H1 (cell line): ENCODE data around the gene IREB2. TPM values are rescaled to one million over a fixed set of nuclear protein-coding genes. Genes with fewer than 3 reads are reported as not detected.

Experiments
- CTCF ChIA-PET: fragments of 300-600 bp; sonication (Branson Sonifier 250); formaldehyde crosslinking; loops from one replicate; lab custom pipeline; 2021; ENCODE audit not compliant: partially characterized antibody; lab: Charles Lee
- POLR2A ChIA-PET: fragments of 300-600 bp; sonication (Branson Sonifier 250); formaldehyde crosslinking; loops from one replicate; lab custom pipeline; 2021; ENCODE audit warnings: inconsistent platforms; ENCODE audit not compliant: partially characterized antibody; lab: Charles Lee
- DNase-seq, 2 experiments: peaks; one replicate each; pipeline versions ENCODE4 v3.0.0 to v3.0.0-alpha.2; 2010 to 2022; ENCODE audit warnings: low spot score in 2 of 2, low read depth in 1 of 2, mixed read lengths in 1 of 2
- FAIRE-seq: peaks from 2 replicates; lab custom pipeline; 2011; peaks lifted over from hg19 to GRCh38; lab: Jason Lieb, UNC
- H2AFZ ChIP-seq: 2 replicates; pipeline ENCODE4 v1.8.1; 2012; ENCODE audit warnings: low read length, inconsistent platforms
- H2AK5ac ChIP-seq: 2 replicates; pipeline ENCODE4 v1.6.1; 2013; ENCODE audit warnings: low read depth, low read length
- H2BK120ac ChIP-seq: replicated peaks from 2 replicates; pipeline ENCODE3; 2013; ENCODE audit warnings: low read depth, low read length, inconsistent platforms
- H2BK12ac ChIP-seq: 2 replicates; pipeline ENCODE4 v1.6.1; 2013; ENCODE audit warnings: low read depth, low read length
- H2BK15ac ChIP-seq: 2 replicates; pipeline ENCODE4 v1.6.1; 2013; ENCODE audit warnings: low read length
- H2BK20ac ChIP-seq: 2 replicates; pipeline ENCODE4 v1.6.1; 2013; ENCODE audit warnings: low read length
- H2BK5ac ChIP-seq: 2 replicates; pipeline ENCODE4 v1.6.1; 2013; ENCODE audit warnings: low read depth, low read length
- H3K14ac ChIP-seq: 2 replicates; pipeline ENCODE4 v1.6.1; 2013; ENCODE audit warnings: inconsistent platforms; ENCODE audit not compliant: insufficient read length
- H3K18ac ChIP-seq: 2 replicates; pipeline ENCODE4 v1.6.1; 2013; ENCODE audit warnings: low read length; ENCODE audit errors: extremely low read depth
- H3K23ac ChIP-seq: 2 replicates; pipeline ENCODE4 v1.6.1; 2013; ENCODE audit warnings: inconsistent platforms; ENCODE audit not compliant: insufficient read length
- H3K23me2 ChIP-seq: 2 replicates; pipeline ENCODE4 v1.6.1; 2013; ENCODE audit warnings: low read depth, low read length
- H3K27ac ChIP-seq: 2 replicates; pipeline ENCODE4 v1.6.1; 2011; ENCODE audit warnings: low read depth, low read length, inconsistent platforms
- H3K27me3 ChIP-seq, 4 experiments: replicated peaks in 1 of 4; 1 replicate in 1 of 4; 2 replicates in 3 of 4; pipeline versions ENCODE4 v1.6.1 to v1.8.1; 2011 to 2013; ENCODE audit warnings: low read length in 3 of 4, mild to moderate bottlenecking in 3 of 4, inconsistent platforms in 2 of 4, mixed read lengths in 2 of 4, moderate library complexity in 1 of 4; ENCODE audit not compliant: control insufficient read depth in 3 of 4, insufficient read depth in 3 of 4; ENCODE audit errors: extremely low read depth in 1 of 4
- H3K36me3 ChIP-seq, 4 experiments: 2 replicates each; pipeline versions ENCODE4 v1.6.1 to v1.8.1; 2011 to 2013; ENCODE audit warnings: mild to moderate bottlenecking in 4 of 4, low read length in 3 of 4, moderate library complexity in 2 of 4, control low read depth in 1 of 4, inconsistent platforms in 1 of 4; ENCODE audit not compliant: insufficient read depth in 4 of 4, control insufficient read depth in 2 of 4
- H3K4ac ChIP-seq: replicated peaks from 2 replicates; pipeline ENCODE3; 2013; ENCODE audit warnings: low read length, low read depth, mixed read lengths, inconsistent platforms; ENCODE audit not compliant: insufficient read length
- H3K4me1 ChIP-seq, 4 experiments: replicated peaks in 1 of 4; 1 replicate in 1 of 4; 2 replicates in 3 of 4; pipeline versions ENCODE4 v1.6.1 to v1.8.1; 2011 to 2013; ENCODE audit warnings: low read length in 3 of 4, inconsistent platforms in 2 of 4, mixed read lengths in 1 of 4; ENCODE audit not compliant: insufficient read depth in 4 of 4, control insufficient read depth in 3 of 4
- H3K4me2 ChIP-seq, 2 experiments: 2 replicates each; pipeline versions ENCODE4 v1.6.1 to v1.8.1; 2011 to 2013; ENCODE audit warnings: low read depth in 2 of 2, low read length in 2 of 2, control low read depth in 1 of 2, inconsistent platforms in 1 of 2, mild to moderate bottlenecking in 1 of 2; ENCODE audit not compliant: insufficient read depth in 1 of 2
- H3K4me3 ChIP-seq, 4 experiments: fragments of 200-600, 300-600 bp in 1 of 4; sonication (generic), shearing (Covaris generic), sonication (Bioruptor Twin) in 1 of 4; 2 replicates each; pipeline versions ENCODE4 v1.5.1 to v1.8.1; 2011 to 2016; ENCODE audit warnings: low read length in 4 of 4, low read depth in 3 of 4, control low read depth in 2 of 4, inconsistent platforms in 2 of 4, mild to moderate bottlenecking in 2 of 4, mixed read lengths in 1 of 4, moderate library complexity in 1 of 4; ENCODE audit not compliant: insufficient read depth in 2 of 4; ENCODE audit errors: extremely low read depth in 1 of 4
- H3K56ac ChIP-seq: replicated peaks from 2 replicates; pipeline ENCODE3; 2013; ENCODE audit warnings: low read depth, mild to moderate bottlenecking, mixed read lengths, low read length, inconsistent platforms; ENCODE audit not compliant: insufficient read length
- H3K79me1 ChIP-seq: 2 replicates; pipeline ENCODE4 v1.6.1; 2013; ENCODE audit warnings: low read depth, low read length, control low read depth
- H3K79me2 ChIP-seq, 2 experiments: 2 replicates each; pipeline versions ENCODE4 v1.6.1 to v1.8.1; 2012 to 2013; ENCODE audit warnings: low read length in 2 of 2, mild to moderate bottlenecking in 2 of 2, inconsistent platforms in 1 of 2; ENCODE audit not compliant: insufficient read depth in 2 of 2, control insufficient read depth in 1 of 2
- H3K9ac ChIP-seq, 4 experiments: replicated peaks in 1 of 4; 1 replicate in 1 of 4; 2 replicates in 3 of 4; pipeline versions ENCODE4 v1.6.1 to v1.8.1; 2011 to 2013; ENCODE audit warnings: low read depth in 3 of 4, low read length in 3 of 4, control low read depth in 2 of 4, mild to moderate bottlenecking in 2 of 4, moderate library complexity in 2 of 4, inconsistent platforms in 1 of 4; ENCODE audit errors: extremely low read depth in 1 of 4
- H3K9me3 ChIP-seq, 2 experiments: 2 replicates each; pipeline versions ENCODE4 v1.6.1 to v1.8.1; 2012 to 2013; ENCODE audit warnings: mild to moderate bottlenecking in 2 of 2, moderate library complexity in 2 of 2, control low read depth in 1 of 2, inconsistent platforms in 1 of 2, low read depth in 1 of 2, low read length in 1 of 2, mixed read lengths in 1 of 2; ENCODE audit not compliant: insufficient read depth in 2 of 2
- H4K20me1 ChIP-seq, 2 experiments: replicated peaks in 1 of 2; 2 replicates each; pipeline versions ENCODE3 to v1.8.1; 2011 to 2013; ENCODE audit warnings: inconsistent platforms in 2 of 2, low read length in 2 of 2, mild to moderate bottlenecking in 1 of 2; ENCODE audit not compliant: insufficient read depth in 2 of 2, control insufficient read depth in 1 of 2
- H4K5ac ChIP-seq: 2 replicates; pipeline ENCODE4 v1.6.1; 2013; ENCODE audit warnings: low read length, low read depth, mixed read lengths, inconsistent platforms; ENCODE audit not compliant: insufficient read length
- H4K8ac ChIP-seq: 2 replicates; pipeline ENCODE4 v1.8.0; 2013; ENCODE audit warnings: mild to moderate bottlenecking, moderate library complexity, low read length, inconsistent platforms; ENCODE audit not compliant: insufficient read depth; ENCODE audit errors: extremely low read depth
- H4K91ac ChIP-seq: replicated peaks from 2 replicates; pipeline ENCODE3; 2013; ENCODE audit warnings: low read length, mixed read lengths, inconsistent platforms; ENCODE audit not compliant: insufficient read length
- CTBP2 ChIP-seq: IDR thresholded peaks from 2 replicates; pipeline ENCODE4 v1.7.0; 2011; ENCODE audit warnings: borderline replicate concordance, mild to moderate bottlenecking, moderate library complexity, mixed read lengths, low read length; ENCODE audit not compliant: insufficient read depth, insufficient read length
- CTCF ChIP-seq, 3 experiments: IDR thresholded peaks; 1 replicate in 2 of 3; 2 replicates in 1 of 3; pipeline versions ENCODE4 v1.5.1 to v1.6.1; 2011; ENCODE audit warnings: low read length in 3 of 3, mild to moderate bottlenecking in 3 of 3, inconsistent platforms in 2 of 3, low read depth in 1 of 3, moderate library complexity in 1 of 3; ENCODE audit not compliant: insufficient read depth in 1 of 3; ENCODE audit errors: control extremely low read depth in 1 of 3
- GTF2F1 ChIP-seq: IDR thresholded peaks from 2 replicates; pipeline ENCODE4 v1.6.1; 2012; ENCODE audit warnings: low read depth, low read length, improper control_type of control experiment, borderline replicate concordance
- KDM5A ChIP-seq: fragments of 200-600 bp; IDR thresholded peaks from 2 replicates; pipeline ENCODE4 v1.7.1; 2012; ENCODE audit warnings: mild to moderate bottlenecking, low read length, inconsistent platforms, mixed read lengths
- PHF8 ChIP-seq: fragments of 200-600 bp; sonication (generic); conservative IDR thresholded peaks from 2 replicates; pipeline ENCODE4 v1.7.1; 2012; ENCODE audit warnings: low read depth, mild to moderate bottlenecking, inconsistent platforms, low read length, moderate library complexity
- RNF2 ChIP-seq: fragments of 200-900, 300-1000 bp; sonication (generic); IDR thresholded peaks from 2 replicates; pipeline ENCODE4 v1.7.1; 2016; ENCODE audit warnings: borderline replicate concordance, low read depth, mild to moderate bottlenecking, antibody characterized with exemption, low read length; ENCODE audit not compliant: poor library complexity, severe bottlenecking; ENCODE audit errors: missing control alignments
- SAP30 ChIP-seq: fragments of 300-600 bp; sonication (generic); IDR thresholded peaks from 2 replicates; pipeline ENCODE4 v1.7.1; 2012; ENCODE audit warnings: low read length, moderate library complexity, mild to moderate bottlenecking, inconsistent platforms; ENCODE audit not compliant: insufficient read depth, insufficient replicate concordance
- USF2 ChIP-seq: IDR thresholded peaks from 2 replicates; pipeline ENCODE4 v1.6.1; 2011; ENCODE audit warnings: low read length, improper control_type of control experiment
- WGBS, 2 experiments: shearing (Covaris generic) in 1 of 2; methylation state at CpG; one replicate each; pipeline versions ENCODE4 v1.1.6 to v1.1.7; 2013 to 2015; ENCODE audit warnings: low lambda C conversion rate in 2 of 2, mixed read lengths in 2 of 2, inconsistent platforms in 1 of 2, low coverage in 1 of 2, missing lambda C conversion rate in 1 of 2; ENCODE audit not compliant: insufficient replicate concordance in 2 of 2, insufficient coverage in 1 of 2, insufficient read length in 1 of 2; ENCODE audit errors: extremely low coverage in 1 of 2, missing lambda C conversion rate in 1 of 2; 5-methylcytosine and 5-hydroxymethylcytosine counted together
- polyA plus RNA-seq, 7 experiments: library from polyadenylated mRNA; depleted of rRNA in 3 of 7; stranded (reverse) in 5 of 7; unstranded in 2 of 7; fragments of >200 nt in 5 of 7; fragments of 200-250 nt in 2 of 7; gene quantifications; 1 replicate in 5 of 7; 2 replicates in 1 of 7; 4 replicates in 1 of 7; pipeline versions ENCODE4 v1.2.1 to v1.2.3, GENCODE V29; 2011 to 2013; ENCODE audit warnings: missing spikeins in 2 of 7, mixed read lengths in 2 of 7
- total RNA-seq: library from RNA; stranded (reverse); fragmentation: NEBNext Ultra II Directional; extraction: Animal tissue kit (Norgen Biotek cat#: 25700); gene quantifications from 2 replicates; pipeline ENCODE4 v1.2.1, GENCODE V29; 2021

IREB2 gene
- total and polyA plus RNA-seq, 2 of the 8 experiments (the other 6 are each of a cell fraction or from before 2014, with no cell fraction given) = 21.0 to 103 TPM

- Histone ChIP-seq H3K4ac (no peak overlapping the region), H3K9ac (no peak overlapping the region), H2BK20ac (no peak overlapping the region; the same call in 1 of the 2 replicates), H3K27me3 (peaks cover 0 to 2% (median 0%) of the 10 kb centered on the region in 4 experiments; a peak in 2 of 7 replicates), H2BK12ac (0 out of 2 replicates have a peak overlapping the region, but pooled peaks have one; percentile 72), H3K23me2 (no peaks in the 10 kb centered on the region), H2BK120ac (no peak overlapping the region), H3K18ac (no peak overlapping the region), H3K56ac (no peak overlapping the region), H4K8ac (no peak overlapping the region), H3K14ac (no peak overlapping the region), H3K27ac (no peak overlapping the region), H4K5ac (no peak overlapping the region), H3K4me3 (no peak overlapping the region), H2BK15ac (no peak overlapping the region), H2BK5ac (no peak overlapping the region), H4K91ac (no peak overlapping the region), H2AK5ac (no peak overlapping the region), H3K4me2 (no peak overlapping the region), H3K79me2 (no peaks in the 10 kb centered on the region), H4K20me1 (no peaks in the 10 kb centered on the region), H3K36me3 (no peaks in the 10 kb centered on the region), H2AFZ (no peak overlapping the region), H3K23ac (no peak overlapping the region), H3K9me3 (no peaks in the 10 kb centered on the region), H3K79me1 (no peaks in the 10 kb centered on the region), H3K4me1 (peaks cover 0 to 27% (median 18%) of the 10 kb centered on the region in 4 experiments)
- POLR2A ChIA-PET = interaction anchor here (0.7 to 2.0 kb wide), 6 partner anchors 15 to 49 kb away, joined by 3 to 5 read pairs (median 4); partner anchors contain the start of gene CRABP1
- WGBS, 2 experiments = 88% methylated on average over 2 of the region's 2 CpGs; no CpG with 5 or more reads in 1 of the 2 experiments
- DNase-seq = no peak
- CTCF ChIA-PET = interaction anchor here (0.9 to 1.0 kb wide), 2 partner anchors 32 to 186 kb away, joined by 3 read pairs; no protein-coding TSS in a partner anchor
- FAIRE-seq = no peak
- TF ChIP-seq USF2 (no peak), KDM5A (no peak), RNF2 (no peak), PHF8 (no peak), SAP30 (no peak), CTBP2 (no peak), GTF2F1 (no peak), CTCF (IDR thresholded peaks at IDR 0.05; ENCODE audit: control extremely low read depth in 1 of 3, insufficient read depth in 1 of 3, low read depth in 1 of 3, low read length in 3 of 3) (no peak)
Observed at GRCh38 chr15:78389738-78390137, 48.3 kb upstream of the IREB2 start.
